DOHH2 (cell line): ENCODE results near the gene C11orf68.

Source experiments
- EZH2phosphoT487 ChIP-seq: fragments of 200-600 bp; sonication (generic); IDR thresholded peaks from 2 replicates; pipeline ENCODE4 v1.6.1; 2017; ENCODE audit warnings: borderline replicate concordance, mild to moderate bottlenecking, antibody characterized with exemption, low read length, moderate library complexity, mixed read lengths
- TF ChIP-seq, protein P1 (sequence below): fragments of 200-600 bp; sonication (generic); IDR thresholded peaks from one replicate; pipeline ENCODE4 v1.5.1; 2014; ENCODE audit warnings: antibody characterized with exemption, mild to moderate bottlenecking, low read depth, low read length; ENCODE audit not compliant: poor library complexity, severe bottlenecking

DNA sequence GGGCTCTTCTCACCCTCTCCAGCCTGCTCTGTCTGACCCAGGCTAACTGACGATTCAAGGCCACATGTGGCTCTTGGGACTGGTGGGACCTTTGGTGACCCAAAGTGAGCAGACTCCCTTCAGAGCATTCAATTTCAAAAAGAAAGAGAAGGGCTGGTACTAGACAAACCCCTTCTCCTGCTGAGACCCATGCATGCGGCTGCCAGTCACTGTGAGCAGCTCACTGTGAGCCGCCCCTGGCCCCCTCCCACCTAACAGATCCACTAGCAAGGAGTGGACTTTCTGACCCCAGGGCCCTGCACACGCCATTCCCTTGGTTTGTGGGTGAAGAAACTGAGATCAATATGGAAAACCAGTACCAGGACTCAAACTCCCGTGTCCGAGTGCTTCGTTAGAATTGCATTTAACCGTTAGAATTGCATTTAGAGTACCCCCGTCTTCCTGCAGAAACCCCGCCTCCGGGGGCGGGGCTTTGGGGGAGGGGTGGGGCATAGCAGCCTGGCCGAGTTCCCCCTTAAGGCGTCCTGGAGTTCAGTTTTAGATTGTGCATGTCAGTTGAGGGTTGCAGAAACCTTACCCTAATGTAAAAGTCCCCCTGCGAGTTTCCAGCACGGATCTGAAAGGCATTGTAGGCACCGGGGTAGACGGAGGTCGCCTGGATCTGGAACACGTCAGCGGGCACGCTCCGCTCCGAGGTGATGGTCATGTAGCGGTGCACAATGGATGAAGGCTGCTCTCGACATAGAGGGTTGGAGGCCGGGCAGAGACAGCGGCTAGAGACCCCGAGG, 51.4 kb downstream of the C11orf68 start:
- TF ChIP-seq, protein P1, sequence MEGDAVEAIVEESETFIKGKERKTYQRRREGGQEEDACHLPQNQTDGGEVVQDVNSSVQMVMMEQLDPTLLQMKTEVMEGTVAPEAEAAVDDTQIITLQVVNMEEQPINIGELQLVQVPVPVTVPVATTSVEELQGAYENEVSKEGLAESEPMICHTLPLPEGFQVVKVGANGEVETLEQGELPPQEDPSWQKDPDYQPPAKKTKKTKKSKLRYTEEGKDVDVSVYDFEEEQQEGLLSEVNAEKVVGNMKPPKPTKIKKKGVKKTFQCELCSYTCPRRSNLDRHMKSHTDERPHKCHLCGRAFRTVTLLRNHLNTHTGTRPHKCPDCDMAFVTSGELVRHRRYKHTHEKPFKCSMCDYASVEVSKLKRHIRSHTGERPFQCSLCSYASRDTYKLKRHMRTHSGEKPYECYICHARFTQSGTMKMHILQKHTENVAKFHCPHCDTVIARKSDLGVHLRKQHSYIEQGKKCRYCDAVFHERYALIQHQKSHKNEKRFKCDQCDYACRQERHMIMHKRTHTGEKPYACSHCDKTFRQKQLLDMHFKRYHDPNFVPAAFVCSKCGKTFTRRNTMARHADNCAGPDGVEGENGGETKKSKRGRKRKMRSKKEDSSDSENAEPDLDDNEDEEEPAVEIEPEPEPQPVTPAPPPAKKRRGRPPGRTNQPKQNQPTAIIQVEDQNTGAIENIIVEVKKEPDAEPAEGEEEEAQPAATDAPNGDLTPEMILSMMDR = no peak
- TF ChIP-seq EZH2phosphoT487 = no peak
